Keratinocyte (primary cell): ENCODE measurements around the gene RNLS. TPM values are rescaled to one million over a fixed set of nuclear protein-coding genes. Genes with fewer than 3 reads are reported as not detected.

Source experiments
- DNase-seq: peaks from one replicate; pipeline ENCODE4 v3.0.0-alpha.2; 2011; ENCODE audit warnings: low read depth, missing footprints, low spot score
- FAIRE-seq: peaks from 2 replicates; lab custom pipeline; 2011; peaks lifted over from hg19 to GRCh38; lab: Jason Lieb, UNC
- H2AFZ ChIP-seq: 2 replicates; pipeline ENCODE4 v1.6.0; 2012; ENCODE audit warnings: low read length, control low read depth, inconsistent platforms; ENCODE audit not compliant: control insufficient read depth
- H3K27ac ChIP-seq: 2 replicates; pipeline ENCODE4 v1.5.1; 2011; ENCODE audit warnings: low read length; ENCODE audit not compliant: control insufficient read depth, insufficient read depth
- H3K27me3 ChIP-seq: 3 replicates; pipeline ENCODE4 v1.6.0; 2011; ENCODE audit warnings: low read length; ENCODE audit not compliant: control insufficient read depth, insufficient read depth; ENCODE audit errors: extremely low read depth
- H3K36me3 ChIP-seq, 2 experiments: 2 replicates in 1 of 2; 3 replicates in 1 of 2; pipeline ENCODE4 v1.5.1; 2011; ENCODE audit warnings: low read length in 2 of 2, mild to moderate bottlenecking in 1 of 2; ENCODE audit not compliant: control insufficient read depth in 2 of 2, insufficient read depth in 2 of 2; ENCODE audit errors: extremely low read depth in 1 of 2
- H3K4me1 ChIP-seq: 3 replicates; pipeline ENCODE4 v1.5.1; 2011; ENCODE audit warnings: low read length; ENCODE audit not compliant: control insufficient read depth, insufficient read depth; ENCODE audit errors: extremely low read depth
- H3K4me2 ChIP-seq: 3 replicates; pipeline ENCODE4 v1.6.0; 2011; ENCODE audit warnings: low read depth, low read length; ENCODE audit not compliant: control insufficient read depth, insufficient read depth; ENCODE audit errors: extremely low read depth
- H3K4me3 ChIP-seq, 3 experiments: fragments of 200-600 bp in 1 of 3; sonication (generic) in 1 of 3; 2 replicates in 2 of 3; 3 replicates in 1 of 3; pipeline ENCODE4 v1.5.1; 2011 to 2016; ENCODE audit warnings: low read length in 3 of 3, mild to moderate bottlenecking in 3 of 3, control low read depth in 2 of 3, inconsistent platforms in 1 of 3, low read depth in 1 of 3, mixed read lengths in 1 of 3, mixed run types in 1 of 3, moderate library complexity in 1 of 3; ENCODE audit not compliant: control insufficient read depth in 2 of 3, insufficient read depth in 2 of 3; ENCODE audit errors: extremely low read depth in 1 of 3
- H3K79me2 ChIP-seq: 2 replicates; pipeline ENCODE4 v1.6.0; 2012; ENCODE audit warnings: low read length; ENCODE audit not compliant: control insufficient read depth, insufficient read depth
- H3K9ac ChIP-seq: 3 replicates; pipeline ENCODE4 v1.6.0; 2011; ENCODE audit warnings: low read length; ENCODE audit not compliant: control insufficient read depth, insufficient read depth; ENCODE audit errors: extremely low read depth
- H3K9me1 ChIP-seq: 3 replicates; pipeline ENCODE4 v1.6.0; 2011; ENCODE audit warnings: low read length; ENCODE audit not compliant: control insufficient read depth, insufficient read depth; ENCODE audit errors: extremely low read depth
- H3K9me3 ChIP-seq: 2 replicates; pipeline ENCODE4 v1.5.1; 2012; ENCODE audit warnings: low read depth, low read length; ENCODE audit not compliant: control insufficient read depth
- H4K20me1 ChIP-seq: 3 replicates; pipeline ENCODE4 v1.6.0; 2011; ENCODE audit warnings: low read length; ENCODE audit not compliant: control insufficient read depth, insufficient read depth; ENCODE audit errors: extremely low read depth
- EZH2 ChIP-seq: IDR thresholded peaks from one replicate; pipeline ENCODE4 v1.6.1; 2012; ENCODE audit warnings: inconsistent platforms, mild to moderate bottlenecking, low read length, moderate library complexity
- dilution Hi-C: fragments of 300-500 bp; cut with MboI; formaldehyde crosslinking; loops from one replicate; pipeline ENCODE4 v1.7.0; 2020; ENCODE audit warnings: low sequenced_read_pairs; ENCODE audit not compliant: extremely low pct_ligation_motif_present
- polyA plus RNA-seq, 5 experiments: library from polyadenylated mRNA; depleted of rRNA in 3 of 5; stranded (reverse) in 3 of 5; stranded (forward) in 1 of 5; unstranded in 1 of 5; fragments of >200 nt; gene quantifications; 1 replicate in 1 of 5; 2 replicates in 3 of 5; 3 replicates in 1 of 5; pipeline versions ENCODE4 v1.2.1 to v1.2.3, GENCODE V29; 2011 to 2012; ENCODE audit warnings: missing spikeins in 2 of 5, low read depth in 1 of 5, low replicate concordance in 1 of 5
- TF ChIP-seq, protein P1 (sequence below), 3 experiments: IDR thresholded peaks in 1 of 3; conservative IDR thresholded peaks in 1 of 3; optimal IDR thresholded peaks in 1 of 3; 2 replicates in 2 of 3; 3 replicates in 1 of 3; pipeline versions ENCODE3 to v1.5.1; 2011; ENCODE audit warnings: low read length in 3 of 3, mild to moderate bottlenecking in 3 of 3, moderate library complexity in 2 of 3, control low read depth in 1 of 3, inconsistent platforms in 1 of 3; ENCODE audit not compliant: insufficient read depth in 2 of 3; ENCODE audit errors: extremely low read depth in 1 of 3

The RNLS gene
- polyA plus RNA-seq, 1 donor (not counting 4 experiments of a cell fraction or from before 2014, with no cell fraction given), result 6.8 TPM

DNA sequence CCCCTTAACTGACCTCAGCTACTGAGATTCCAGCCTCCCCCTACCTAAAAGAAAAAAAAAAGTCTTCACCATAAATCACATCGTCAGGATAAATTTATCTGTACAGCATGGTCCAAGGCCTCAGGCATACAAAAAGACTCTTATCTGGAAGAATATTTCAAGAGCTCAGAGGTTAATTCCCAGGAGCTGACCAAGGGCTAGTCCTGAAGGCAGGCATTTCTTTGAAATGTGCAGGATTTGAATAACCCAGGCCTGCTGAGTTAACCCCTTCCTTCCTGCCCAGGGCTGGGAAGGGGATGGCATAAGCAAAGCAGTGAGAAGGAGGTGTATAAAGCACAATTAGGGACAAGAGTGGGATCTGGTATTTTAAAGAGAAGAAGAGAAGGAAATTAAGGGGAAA is 111.2 kb downstream of the RNLS start:
- Histone ChIP-seq H3K27me3 (no peaks in the 10 kb centered on the region), H3K9ac (no peak overlapping the region), H3K4me2 (no peak overlapping the region), H3K79me2 (no peaks in the 10 kb centered on the region), H3K4me3 (no peak overlapping the region), H3K27ac (no peak overlapping the region), H4K20me1 (no peaks in the 10 kb centered on the region), H3K36me3 (no peaks in the 10 kb centered on the region), H3K9me3 (no peaks in the 10 kb centered on the region), H3K9me1 (no peaks in the 10 kb centered on the region), H2AFZ (no peak overlapping the region), H3K4me1 (peaks cover 12% of the 10 kb centered on the region)
- FAIRE-seq (no peak), DNase-seq (no peak)
- TF ChIP-seq, protein P1, sequence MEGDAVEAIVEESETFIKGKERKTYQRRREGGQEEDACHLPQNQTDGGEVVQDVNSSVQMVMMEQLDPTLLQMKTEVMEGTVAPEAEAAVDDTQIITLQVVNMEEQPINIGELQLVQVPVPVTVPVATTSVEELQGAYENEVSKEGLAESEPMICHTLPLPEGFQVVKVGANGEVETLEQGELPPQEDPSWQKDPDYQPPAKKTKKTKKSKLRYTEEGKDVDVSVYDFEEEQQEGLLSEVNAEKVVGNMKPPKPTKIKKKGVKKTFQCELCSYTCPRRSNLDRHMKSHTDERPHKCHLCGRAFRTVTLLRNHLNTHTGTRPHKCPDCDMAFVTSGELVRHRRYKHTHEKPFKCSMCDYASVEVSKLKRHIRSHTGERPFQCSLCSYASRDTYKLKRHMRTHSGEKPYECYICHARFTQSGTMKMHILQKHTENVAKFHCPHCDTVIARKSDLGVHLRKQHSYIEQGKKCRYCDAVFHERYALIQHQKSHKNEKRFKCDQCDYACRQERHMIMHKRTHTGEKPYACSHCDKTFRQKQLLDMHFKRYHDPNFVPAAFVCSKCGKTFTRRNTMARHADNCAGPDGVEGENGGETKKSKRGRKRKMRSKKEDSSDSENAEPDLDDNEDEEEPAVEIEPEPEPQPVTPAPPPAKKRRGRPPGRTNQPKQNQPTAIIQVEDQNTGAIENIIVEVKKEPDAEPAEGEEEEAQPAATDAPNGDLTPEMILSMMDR (optimal IDR thresholded peaks at IDR 0.05 in 1 of 3, IDR thresholded peaks at IDR 0.05 in 1 of 3, conservative IDR thresholded peaks at IDR 0.05 in 1 of 3; ENCODE audit: extremely low read depth in 1 of 3, insufficient read depth in 2 of 3, low read length in 3 of 3), result no peak
- TF ChIP-seq EZH2, result no peak
- dilution Hi-C loops, result no loop called here

DNA sequence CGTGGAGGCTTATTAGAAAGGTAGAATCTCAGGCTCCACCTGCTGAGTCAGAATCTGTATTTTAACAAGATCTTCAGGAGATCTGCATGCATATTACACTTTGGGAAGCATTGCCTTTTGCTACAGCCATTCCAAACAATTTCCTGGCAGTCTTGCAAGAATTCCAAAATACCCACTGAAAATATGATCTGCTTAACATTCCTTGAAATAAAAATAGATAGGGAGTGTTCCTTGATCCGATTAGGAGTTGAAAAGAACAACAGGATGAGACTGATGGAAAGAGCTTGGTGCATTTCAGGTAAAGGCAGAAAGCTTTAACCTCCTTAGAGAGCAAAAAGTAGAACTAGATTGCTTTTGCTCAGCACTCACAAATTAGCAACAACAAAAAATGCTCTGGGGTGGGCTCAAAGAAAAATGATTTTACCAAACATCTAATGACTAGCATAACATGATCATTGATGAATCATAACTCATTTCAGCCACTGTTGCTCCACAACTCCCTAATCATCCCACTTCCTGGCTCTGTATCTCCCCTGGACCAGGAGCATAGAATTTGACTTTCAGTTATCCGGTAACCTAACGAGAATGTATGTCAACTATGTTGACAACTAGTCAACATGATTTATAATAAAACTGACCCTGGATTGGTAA is 115.2 kb downstream of the RNLS start:
- Histone ChIP-seq H3K9me3 (no peaks in the 10 kb centered on the region), H3K9ac (no peak overlapping the region), H3K4me1 (no peaks in the 10 kb centered on the region), H3K4me2 (no peak overlapping the region), H3K9me1 (no peaks in the 10 kb centered on the region), H3K4me3 (no peak overlapping the region), H4K20me1 (no peaks in the 10 kb centered on the region), H3K27ac (no peak overlapping the region), H3K36me3 (no peaks in the 10 kb centered on the region), H3K27me3 (no peaks in the 10 kb centered on the region), H2AFZ (no peak overlapping the region), H3K79me2 (no peaks in the 10 kb centered on the region)
- FAIRE-seq (peak; percentile 20), DNase-seq (no peak)
- TF ChIP-seq EZH2, result no peak
- TF ChIP-seq, protein P1 (optimal IDR thresholded peaks at IDR 0.05 in 1 of 3, IDR thresholded peaks at IDR 0.05 in 1 of 3, conservative IDR thresholded peaks at IDR 0.05 in 1 of 3; ENCODE audit: extremely low read depth in 1 of 3, insufficient read depth in 2 of 3, low read length in 3 of 3), result no peak
- dilution Hi-C loops, result no loop called here
